Endothelial cell of umbilical vein (primary cell): ENCODE results near the gene CLASP2. TPM values are rescaled to one million over a fixed set of nuclear protein-coding genes. Genes with fewer than 3 reads are reported as not detected.

Source experiments
- BruUV-seq: library from RNA; stranded (reverse); fragments of 400-500 nt; replicated peaks from 2 replicates; lab custom pipeline; 2021; lab: Mats Ljungman, UMichigan
- CTCF ChIA-PET: fragments of 300-600, 350-600 bp; sonication (Branson Sonifier 250); formaldehyde crosslinking; loops from one replicate; lab custom pipeline; 2021; ENCODE audit warnings: antibody characterized with exemption, inconsistent platforms; lab: Charles Lee
- POLR2A ChIA-PET: fragments of 300-600, 350-600 bp; sonication (Branson Sonifier 250); formaldehyde crosslinking; loops from one replicate; lab custom pipeline; 2021; ENCODE audit warnings: antibody characterized with exemption, inconsistent platforms; lab: Charles Lee
- DNase-seq: peaks from one replicate; pipeline ENCODE4 v3.0.0-alpha.2; 2011; ENCODE audit warnings: low read depth, low spot score
- FAIRE-seq: peaks from 2 replicates; lab custom pipeline; 2011; peaks lifted over from hg19 to GRCh38; lab: Jason Lieb, UNC
- H2AFZ ChIP-seq: 2 replicates; pipeline ENCODE4 v1.6.0; 2012; ENCODE audit warnings: low read depth, low read length, control low read depth, inconsistent platforms
- H3K27ac ChIP-seq: 2 replicates; pipeline ENCODE4 v1.5.1; 2011; ENCODE audit warnings: low read depth, mild to moderate bottlenecking, control low read depth, low read length, moderate library complexity; ENCODE audit not compliant: insufficient read depth
- H3K27me3 ChIP-seq, 2 experiments: 2 replicates each; pipeline versions ENCODE4 v1.6.0 to v1.6.1; 2011; ENCODE audit warnings: low read length in 2 of 2, mixed read lengths in 1 of 2; ENCODE audit not compliant: control insufficient read depth in 2 of 2, insufficient read depth in 2 of 2
- H3K36me3 ChIP-seq, 2 experiments: 2 replicates in 1 of 2; 3 replicates in 1 of 2; pipeline ENCODE4 v1.5.1; 2011; ENCODE audit warnings: low read length in 2 of 2, mild to moderate bottlenecking in 1 of 2, moderate library complexity in 1 of 2; ENCODE audit not compliant: control insufficient read depth in 2 of 2, insufficient read depth in 2 of 2; ENCODE audit errors: extremely low read depth in 1 of 2
- H3K4me1 ChIP-seq: 3 replicates; pipeline ENCODE4 v1.5.1; 2011; ENCODE audit warnings: mild to moderate bottlenecking, low read length; ENCODE audit not compliant: control insufficient read depth, insufficient read depth; ENCODE audit errors: extremely low read depth
- H3K4me2 ChIP-seq: 2 replicates; pipeline ENCODE4 v1.6.1; 2011; ENCODE audit warnings: low read length, control low read depth, mixed read lengths; ENCODE audit not compliant: insufficient read depth
- H3K4me3 ChIP-seq, 3 experiments: fragments of 200-600 bp in 1 of 3; sonication (generic), shearing (Covaris generic) in 1 of 3; replicated peaks in 1 of 3; 2 replicates each; pipeline ENCODE4 v1.5.1; 2011 to 2016; ENCODE audit warnings: control low read depth in 3 of 3, low read length in 3 of 3, mild to moderate bottlenecking in 2 of 3, inconsistent platforms in 1 of 3, low read depth in 1 of 3, moderate library complexity in 1 of 3; ENCODE audit not compliant: insufficient read depth in 1 of 3
- H3K79me2 ChIP-seq: 2 replicates; pipeline ENCODE4 v1.6.0; 2012; ENCODE audit warnings: low read length, inconsistent platforms; ENCODE audit not compliant: control insufficient read depth, insufficient read depth
- H3K9ac ChIP-seq: replicated peaks from 2 replicates; pipeline ENCODE3; 2011; ENCODE audit warnings: low read length, control low read depth; ENCODE audit not compliant: insufficient read depth; ENCODE audit errors: extremely low read depth
- H3K9me1 ChIP-seq: replicated peaks from 3 replicates; pipeline ENCODE4 v1.6.0; 2011; ENCODE audit warnings: mild to moderate bottlenecking, low read length; ENCODE audit not compliant: control insufficient read depth, insufficient read depth; ENCODE audit errors: extremely low read depth
- H3K9me3 ChIP-seq: replicated peaks from 2 replicates; pipeline ENCODE4 v1.5.1; 2012; ENCODE audit warnings: low read length, inconsistent platforms; ENCODE audit not compliant: control insufficient read depth, insufficient read depth
- H4K20me1 ChIP-seq: replicated peaks from 2 replicates; pipeline ENCODE3; 2011; ENCODE audit warnings: mild to moderate bottlenecking, low read length; ENCODE audit not compliant: control insufficient read depth, insufficient read depth; ENCODE audit errors: extremely low read depth
- FOS ChIP-seq: IDR thresholded peaks from 2 replicates; pipeline ENCODE4 v1.6.1; 2011; ENCODE audit warnings: mild to moderate bottlenecking, low read length, moderate library complexity, borderline replicate concordance; ENCODE audit not compliant: insufficient read depth
- GATA2 ChIP-seq: IDR thresholded peaks from 2 replicates; pipeline ENCODE4 v1.7.0; 2011; ENCODE audit warnings: low read depth, mild to moderate bottlenecking, moderate library complexity, mixed read lengths, low read length; ENCODE audit not compliant: insufficient read length, insufficient read depth
- POLR2A ChIP-seq: IDR thresholded peaks from 2 replicates; pipeline ENCODE4 v1.6.1; 2012; ENCODE audit warnings: low read depth, mild to moderate bottlenecking, control low read depth, low read length
- POLR2AphosphoS5 ChIP-seq: IDR thresholded peaks from 2 replicates; pipeline ENCODE4 v1.6.1; 2012; ENCODE audit warnings: low read depth, mild to moderate bottlenecking, control low read depth, low read length, moderate library complexity; ENCODE audit not compliant: insufficient read depth
- dilution Hi-C: fragments of 300-500 bp; cut with MboI; formaldehyde crosslinking; loops from one replicate; pipeline ENCODE4 v1.15.0; 2019; ENCODE audit warnings: low sequenced_read_pairs; ENCODE audit not compliant: extremely low pct_ligation_motif_present
- intact Hi-C: fragments of 100-400 bp; cut with micrococcal nuclease; formaldehyde crosslinking; loops from one replicate; pipeline ENCODE4 v1.10.0; 2022
- polyA plus RNA-seq, 4 experiments: library from polyadenylated mRNA; depleted of rRNA in 3 of 4; stranded (reverse) in 3 of 4; unstranded in 1 of 4; fragments of >200 nt; gene quantifications; 2 replicates each; pipeline versions ENCODE4 v1.2.1 to v1.2.3, GENCODE V29; 2011 to 2012; ENCODE audit warnings: missing spikeins in 1 of 4
- total RNA-seq: library from RNA; stranded (reverse); gene quantifications from 2 replicates; pipeline ENCODE4 v1.2.3, GENCODE V29; 2021
- TF ChIP-seq, protein P1 (sequence below), 2 donors: IDR thresholded peaks; 1 replicate in 1 of 2; 2 replicates in 1 of 2; pipeline ENCODE4 v1.5.1; 2011; ENCODE audit warnings: low read length in 2 of 2, mild to moderate bottlenecking in 2 of 2, moderate library complexity in 2 of 2, control low read depth in 1 of 2, inconsistent platforms in 1 of 2, low read depth in 1 of 2; ENCODE audit not compliant: insufficient read depth in 1 of 2; ENCODE audit errors: extremely low read depth in 1 of 2
- TF ChIP-seq, protein P2 (sequence below): IDR thresholded peaks from 2 replicates; pipeline ENCODE4 v1.6.1; 2011; ENCODE audit not compliant: insufficient read depth, insufficient read length

CLASP2 gene
- total and polyA plus RNA-seq, 2 donors (not counting 3 experiments of a cell fraction or from before 2014, with no cell fraction given): 15.0 to 55.0 TPM

- Histone ChIP-seq H3K36me3 (no peaks in the 10 kb centered on the region), H4K20me1 (no peaks in the 10 kb centered on the region), H3K79me2 (peaks cover 6% of the 10 kb centered on the region), H3K27me3 (no peaks in the 10 kb centered on the region), H3K4me2 (no peak overlapping the region), H3K9me1 (no peaks in the 10 kb centered on the region), H2AFZ (no peak overlapping the region), H3K4me1 (peaks cover 8% of the 10 kb centered on the region), H3K9ac (no peak overlapping the region), H3K27ac (no peak overlapping the region), H3K9me3 (no peaks in the 10 kb centered on the region), H3K4me3 (no peak overlapping the region)
- POLR2A ChIA-PET: no interaction called here
- CTCF ChIA-PET: no interaction called here
- FAIRE-seq (no peak), DNase-seq (no peak)
- dilution Hi-C loops (no loop called here), intact Hi-C loops (no loop called here)
- no TSS peak for BruUV-seq
- TF ChIP-seq, protein P1, sequence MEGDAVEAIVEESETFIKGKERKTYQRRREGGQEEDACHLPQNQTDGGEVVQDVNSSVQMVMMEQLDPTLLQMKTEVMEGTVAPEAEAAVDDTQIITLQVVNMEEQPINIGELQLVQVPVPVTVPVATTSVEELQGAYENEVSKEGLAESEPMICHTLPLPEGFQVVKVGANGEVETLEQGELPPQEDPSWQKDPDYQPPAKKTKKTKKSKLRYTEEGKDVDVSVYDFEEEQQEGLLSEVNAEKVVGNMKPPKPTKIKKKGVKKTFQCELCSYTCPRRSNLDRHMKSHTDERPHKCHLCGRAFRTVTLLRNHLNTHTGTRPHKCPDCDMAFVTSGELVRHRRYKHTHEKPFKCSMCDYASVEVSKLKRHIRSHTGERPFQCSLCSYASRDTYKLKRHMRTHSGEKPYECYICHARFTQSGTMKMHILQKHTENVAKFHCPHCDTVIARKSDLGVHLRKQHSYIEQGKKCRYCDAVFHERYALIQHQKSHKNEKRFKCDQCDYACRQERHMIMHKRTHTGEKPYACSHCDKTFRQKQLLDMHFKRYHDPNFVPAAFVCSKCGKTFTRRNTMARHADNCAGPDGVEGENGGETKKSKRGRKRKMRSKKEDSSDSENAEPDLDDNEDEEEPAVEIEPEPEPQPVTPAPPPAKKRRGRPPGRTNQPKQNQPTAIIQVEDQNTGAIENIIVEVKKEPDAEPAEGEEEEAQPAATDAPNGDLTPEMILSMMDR (IDR thresholded peaks at IDR 0.05; ENCODE audit: extremely low read depth in 1 of 2, insufficient read depth in 1 of 2, low read depth in 1 of 2, low read length in 2 of 2): no peak
- no peak for TF ChIP-seq POLR2A
Observed at GRCh38 chr3:33690341-33690740, 27.7 kb downstream of the CLASP2 start.

- Histone ChIP-seq H3K27me3 (no peaks in the 10 kb centered on the region), H2AFZ (no peak overlapping the region), H3K9me3 (no peaks in the 10 kb centered on the region), H3K36me3 (no peaks in the 10 kb centered on the region), H4K20me1 (no peaks in the 10 kb centered on the region), H3K27ac (no peak overlapping the region), H3K4me3 (no peak overlapping the region), H3K4me2 (peak overlapping the region; percentile 13), H3K79me2 (peaks cover 2% of the 10 kb centered on the region), H3K4me1 (peaks cover 8% of the 10 kb centered on the region), H3K9me1 (no peaks in the 10 kb centered on the region), H3K9ac (no peak overlapping the region)
- ChIA-PET POLR2A (interaction anchor here (1.0 kb wide), 1 partner anchor 28 kb away, joined by 4 read pairs; no protein-coding TSS in a partner anchor), CTCF (interaction anchor here (0.7 to 2.3 kb wide), 6 partner anchors 10 to 99 kb away, joined by 3 to 9 read pairs (median 3); no protein-coding TSS in a partner anchor)
- no peak for FAIRE-seq
- TF ChIP-seq FOS (no peak), POLR2AphosphoS5 (no peak), GATA2 (no peak)
- TF ChIP-seq, protein P2, sequence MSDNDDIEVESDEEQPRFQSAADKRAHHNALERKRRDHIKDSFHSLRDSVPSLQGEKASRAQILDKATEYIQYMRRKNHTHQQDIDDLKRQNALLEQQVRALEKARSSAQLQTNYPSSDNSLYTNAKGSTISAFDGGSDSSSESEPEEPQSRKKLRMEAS: no peak
- BruUV-seq: no TSS peak
- peak; percentile 37 for DNase-seq
- intact Hi-C loops (no loop called here), dilution Hi-C loops (no loop called here)
Observed at GRCh38 chr3:33687406-33688010, 30.5 kb downstream of the CLASP2 start.
